Progenitor cell of endocrine pancreas (in vitro differentiated cells): Measurements from ENCODE around the gene RPL41. TPM values are rescaled to one million over a fixed set of nuclear protein-coding genes. Genes with fewer than 3 reads are reported as not detected.

Source experiments
- DNase-seq: peaks from one replicate; pipeline ENCODE4 v3.0.0; 2021; ENCODE audit warnings: low spot score; ENCODE audit not compliant: unreplicated experiment
- H3K27ac Mint-ChIP-seq: 2 replicates; pipeline ENCODE4 v1.8.0; 2021; ENCODE audit warnings: mild to moderate bottlenecking, moderate library complexity, mixed read lengths
- H3K27me3 Mint-ChIP-seq: 2 replicates; pipeline ENCODE4 v1.8.0; 2021; ENCODE audit warnings: mixed read lengths
- H3K36me3 Mint-ChIP-seq: 2 replicates; pipeline ENCODE4 v1.8.0; 2022; ENCODE audit warnings: mixed read lengths; ENCODE audit not compliant: insufficient read depth
- H3K4me1 Mint-ChIP-seq: 2 replicates; pipeline ENCODE4 v1.8.0; 2021; ENCODE audit warnings: low read depth, mixed read lengths
- H3K4me3 Mint-ChIP-seq: 2 replicates; pipeline ENCODE4 v1.8.0; 2021; ENCODE audit warnings: low read depth, mild to moderate bottlenecking, moderate library complexity, mixed read lengths
- H3K9me3 Mint-ChIP-seq: 2 replicates; pipeline ENCODE4 v1.8.0; 2021; ENCODE audit warnings: low read depth, mixed read lengths
- CTCF ChIP-seq: fragments of 200-600 bp; sonication (generic); IDR thresholded peaks from one replicate; pipeline ENCODE4 v1.5.0; 2021; ENCODE audit warnings: antibody characterized with exemption, mild to moderate bottlenecking; ENCODE audit not compliant: unreplicated experiment
- total RNA-seq: library from RNA; stranded (reverse); gene quantifications from 2 replicates; pipeline ENCODE4 v1.2.1, GENCODE V29; 2021

The RPL41 gene
- total RNA-seq, 1 donor from 2014 or later = 3,912 TPM

DNA sequence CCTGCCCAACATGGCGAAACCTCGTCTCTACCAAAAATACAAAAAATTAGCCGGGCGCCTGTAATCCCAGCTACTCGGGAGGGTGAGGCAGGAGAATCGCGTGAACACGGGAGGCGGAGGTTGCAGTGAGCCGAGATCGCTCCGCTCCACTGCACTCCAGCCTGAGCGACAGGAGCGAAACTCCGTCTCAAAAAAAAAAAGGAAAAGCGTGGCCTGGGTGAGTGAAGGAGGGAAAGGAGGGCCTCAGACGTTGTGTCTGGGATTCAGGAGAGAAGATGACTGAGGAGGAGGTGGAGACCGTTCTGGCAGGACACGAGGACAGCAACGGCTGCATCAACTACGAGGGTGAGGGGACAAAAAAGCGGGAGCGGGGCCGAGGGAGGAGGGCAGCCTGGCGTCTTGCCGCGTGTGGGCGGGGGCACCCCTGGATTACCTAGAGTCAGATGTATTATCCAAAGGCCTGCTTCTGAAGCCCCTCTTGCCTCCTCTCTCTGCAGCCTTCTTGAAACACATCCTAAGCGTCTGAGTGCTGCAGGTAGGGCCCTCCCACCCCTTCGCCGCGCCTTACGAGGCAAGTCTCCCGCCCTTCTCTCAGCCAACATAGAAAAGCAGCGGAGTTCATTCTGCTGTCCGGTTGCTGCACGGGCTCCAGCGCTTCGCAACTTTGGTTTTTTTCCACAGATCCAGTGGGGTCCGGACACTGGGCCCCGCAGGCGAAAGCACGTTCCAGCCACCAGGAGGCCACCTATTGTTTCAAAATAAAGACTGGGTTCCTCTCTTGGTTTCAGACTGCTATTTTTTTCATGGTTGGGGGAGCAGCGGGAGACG, 41.0 kb downstream of the RPL41 start:
- peaks cover 27% of the 10 kb centered on the region for H3K36me3 Mint-ChIP-seq
- peak; percentile 69 for DNase-seq
- no peaks in the 10 kb centered on the region for H3K27me3 Mint-ChIP-seq
- H3K27ac Mint-ChIP-seq = peak overlapping the region; percentile 99
- H3K4me3 Mint-ChIP-seq = peak overlapping the region; percentile 94
- TF ChIP-seq CTCF = peak; percentile 73
- H3K9me3 Mint-ChIP-seq = no peaks in the 10 kb centered on the region
- H3K4me1 Mint-ChIP-seq = peaks cover 40% of the 10 kb centered on the region

GRCh38 chr12:56158029-56158925, 41.8 kb downstream of the RPL41 start, which contains the start of gene MYL6:
TSS of gene MYL6 (plus strand) at chr12:56158359. CDS start at chr12:56158402, 43 bp downstream.
- Mint-ChIP-seq H3K36me3 (peaks cover 29% of the 10 kb centered on the region), H3K27me3 (no peaks in the 10 kb centered on the region), H3K4me1 (peaks cover 36% of the 10 kb centered on the region), H3K27ac (peak within 1 kb of the TSS; percentile 99), H3K4me3 (peak within 1 kb of the TSS; percentile 94), H3K9me3 (no peaks in the 10 kb centered on the region)
- DNase-seq = peak; percentile 79
- TF ChIP-seq CTCF = no peak

- Mint-ChIP-seq H3K36me3 (peaks cover 36% of the 10 kb centered on the region), H3K4me3 (peak overlapping the region; percentile 94), H3K27ac (peak overlapping the region; percentile 99), H3K27me3 (no peaks in the 10 kb centered on the region), H3K4me1 (peaks cover 31% of the 10 kb centered on the region), H3K9me3 (no peaks in the 10 kb centered on the region)
- DNase-seq = no peak
- TF ChIP-seq CTCF = no peak
These were observed 42.6 kb downstream of the RPL41 start for GRCh38 chr12:56158926-56159461.

GRCh38 chr12:56159482-56160192, 43.2 kb downstream of the RPL41 start:
- Mint-ChIP-seq H3K4me3 (peak overlapping the region; percentile 94), H3K36me3 (peaks cover 40% of the 10 kb centered on the region), H3K9me3 (no peaks in the 10 kb centered on the region), H3K27me3 (no peaks in the 10 kb centered on the region), H3K27ac (peak overlapping the region; percentile 99), H3K4me1 (peaks cover 31% of the 10 kb centered on the region)
- DNase-seq = no peak
- TF ChIP-seq CTCF = no peak
